Fibroblast of skin of right biceps (primary cell): Measurements from ENCODE around the gene ZNF839.

Source experiments
- DNase-seq: peaks from one replicate; pipeline ENCODE4 v3.0.0-alpha.2; 2013

The ZNF839 gene

GRCh38 chr14:102390064-102390855 is 70.7 kb downstream of the ZNF839 start:
- DNase-seq = peak; percentile 12
